GM23338 (cell line): ENCODE results near the gene SPTLC2. TPM values are rescaled to one million over a fixed set of nuclear protein-coding genes. Genes with fewer than 3 reads are reported as not detected.

Source experiments
- ATAC-seq: fragments of 200-7000 bp; cut with Tn5 transposase; 3 replicates; pipeline ENCODE4 v1.9.1; 2020
- DNase-seq: peaks from one replicate; pipeline ENCODE4 v3.0.0-alpha.2; 2015; ENCODE audit warnings: low spot score
- H2AFZ ChIP-seq: fragments of 200-600 bp; sonication (generic); 2 replicates; pipeline ENCODE4 v1.8.0; 2016; ENCODE audit warnings: antibody characterized with exemption, mild to moderate bottlenecking, moderate library complexity
- H3F3A ChIP-seq: fragments of 200-600 bp; sonication (generic); replicated peaks from 2 replicates; pipeline ENCODE4 v1.8.0; 2017; ENCODE audit warnings: antibody characterized with exemption, mixed run types, low read depth
- H3K27ac ChIP-seq: fragments of 200-600 bp; sonication (generic); 2 replicates; pipeline ENCODE4 v1.6.1; 2016; ENCODE audit warnings: low read depth
- H3K27me3 ChIP-seq: fragments of 200-600 bp; sonication (generic); 2 replicates; pipeline ENCODE4 v1.8.0; 2016; ENCODE audit warnings: mild to moderate bottlenecking, mixed run types, moderate library complexity; ENCODE audit not compliant: insufficient read depth
- H3K36me3 ChIP-seq: fragments of 200-600 bp; sonication (generic); 2 replicates; pipeline ENCODE4 v1.8.0; 2016; ENCODE audit warnings: mild to moderate bottlenecking; ENCODE audit not compliant: insufficient read depth
- H3K4me1 ChIP-seq: fragments of 200-600 bp; sonication (generic); 2 replicates; pipeline ENCODE4 v1.8.0; 2016; ENCODE audit warnings: mild to moderate bottlenecking, moderate library complexity; ENCODE audit not compliant: insufficient read depth
- H3K4me2 ChIP-seq: fragments of 200-600 bp; sonication (generic); 2 replicates; pipeline ENCODE4 v1.7.1; 2017; ENCODE audit warnings: mixed run types
- H3K4me3 ChIP-seq: fragments of 200-600 bp; sonication (generic); 2 replicates; pipeline ENCODE4 v1.6.1; 2016; ENCODE audit warnings: mixed run types
- H3K79me2 ChIP-seq: fragments of 200-600 bp; sonication (generic); replicated peaks from 2 replicates; pipeline ENCODE4 v1.8.0; 2017; ENCODE audit warnings: mild to moderate bottlenecking; ENCODE audit not compliant: insufficient read depth
- H3K9me2 ChIP-seq: fragments of 200-600 bp; sonication (generic); 2 replicates; pipeline ENCODE4 v1.8.0; 2017; ENCODE audit not compliant: insufficient read depth
- H4K20me1 ChIP-seq: fragments of 200-600 bp; sonication (generic); replicated peaks from 2 replicates; pipeline ENCODE4 v1.8.0; 2017; ENCODE audit warnings: mild to moderate bottlenecking; ENCODE audit not compliant: insufficient read depth
- H3K27ac Mint-ChIP-seq: 2 replicates; pipeline ENCODE4 v1.8.0; 2020; ENCODE audit warnings: inconsistent platforms, mild to moderate bottlenecking, moderate library complexity, mixed read lengths
- H3K27me3 Mint-ChIP-seq: 3 replicates; pipeline ENCODE4 v1.8.0; 2022; ENCODE audit warnings: low read depth, mild to moderate bottlenecking, moderate library complexity, mixed read lengths, inconsistent platforms; ENCODE audit not compliant: insufficient read depth, poor library complexity
- H3K36me3 Mint-ChIP-seq: 3 replicates; pipeline ENCODE4 v1.8.0; 2021; ENCODE audit warnings: low read depth, mild to moderate bottlenecking, inconsistent platforms, moderate library complexity, mixed read lengths
- H3K4me1 Mint-ChIP-seq: 3 replicates; pipeline ENCODE4 v1.8.0; 2020; ENCODE audit warnings: mild to moderate bottlenecking, inconsistent platforms, mixed read lengths
- H3K4me3 Mint-ChIP-seq: 3 replicates; pipeline ENCODE4 v1.8.0; 2021; ENCODE audit warnings: moderate library complexity, mild to moderate bottlenecking, inconsistent platforms, mixed read lengths
- H3K9me3 Mint-ChIP-seq: 3 replicates; pipeline ENCODE4 v1.8.0; 2020; ENCODE audit warnings: moderate library complexity, mild to moderate bottlenecking, inconsistent platforms, mixed read lengths
- CREB1 ChIP-seq: fragments of 250-450 bp; sonication (Bioruptor Pico); IDR thresholded peaks from 2 replicates; pipeline ENCODE4 v1.5.0; 2020; ENCODE audit warnings: low read depth, mild to moderate bottlenecking, moderate library complexity
- CTCF ChIP-seq, 2 experiments: fragments of 200-600 bp in 1 of 2; sonication (generic) in 1 of 2; conservative IDR thresholded peaks; 2 replicates each; pipeline versions ENCODE4 v1.5.1 to v1.6.1; 2016 to 2017; ENCODE audit warnings: antibody characterized with exemption in 2 of 2, low read depth in 2 of 2, mild to moderate bottlenecking in 2 of 2, moderate library complexity in 1 of 2
- ETS1 ChIP-seq: IDR thresholded peaks from 2 replicates; pipeline ENCODE4 v1.6.1; 2016; ENCODE audit warnings: antibody characterized with exemption
- EZH2 ChIP-seq: fragments of 200-600 bp; sonication (generic); IDR thresholded peaks from one replicate; pipeline ENCODE4 v1.8.0; 2017; ENCODE audit warnings: antibody characterized with exemption, mild to moderate bottlenecking, low read depth; ENCODE audit not compliant: unreplicated experiment
- EZH2phosphoT487 ChIP-seq: fragments of 200-600 bp; sonication (generic); IDR thresholded peaks from one replicate; pipeline ENCODE4 v1.8.1; 2018; ENCODE audit warnings: antibody characterized with exemption; ENCODE audit not compliant: unreplicated experiment
- JUNB ChIP-seq: IDR thresholded peaks from one replicate; pipeline ENCODE4 v1.6.1; 2016; ENCODE audit warnings: antibody characterized with exemption; ENCODE audit not compliant: unreplicated experiment
- NANOG ChIP-seq: IDR thresholded peaks from 2 replicates; pipeline ENCODE4 v1.6.1; 2016; ENCODE audit warnings: antibody characterized with exemption, borderline replicate concordance
- POLR2AphosphoS5 ChIP-seq: IDR thresholded peaks from 2 replicates; pipeline ENCODE4 v1.6.1; 2016; ENCODE audit warnings: antibody characterized with exemption, low read depth
- REST ChIP-seq: IDR thresholded peaks from one replicate; pipeline ENCODE4 v1.6.1; 2018; ENCODE audit warnings: antibody characterized with exemption; ENCODE audit not compliant: unreplicated experiment
- STAT1 ChIP-seq: IDR thresholded peaks from one replicate; pipeline ENCODE4 v1.6.1; 2016; ENCODE audit warnings: antibody characterized with exemption; ENCODE audit not compliant: unreplicated experiment
- ZNF114 ChIP-seq: fragments of 250-450 bp; sonication (Bioruptor Pico); IDR thresholded peaks from 2 replicates; pipeline ENCODE4 v1.5.0; 2020; ENCODE audit warnings: mild to moderate bottlenecking, moderate library complexity
- ZNF331 ChIP-seq: fragments of 250-450 bp; sonication (Bioruptor Pico); IDR thresholded peaks from 2 replicates; pipeline ENCODE4 v1.5.0; 2020; ENCODE audit warnings: low read depth, mild to moderate bottlenecking, moderate library complexity
- ZNF462 ChIP-seq: fragments of 250-450 bp; sonication (Bioruptor Pico); IDR thresholded peaks from 2 replicates; pipeline ENCODE4 v1.5.0; 2020; ENCODE audit warnings: mild to moderate bottlenecking, moderate library complexity
- polyA plus RNA-seq: library from polyadenylated mRNA; unstranded; fragments of >200 nt; fragmentation: Nextera tagmentation; extraction: Ambion mirVana; gene quantifications from 2 replicates; pipeline ENCODE4 v1.2.1, GENCODE V29; 2016
- total RNA-seq: library from RNA; depleted of rRNA; stranded (reverse); fragments of >200 nt; shearing (Covaris generic); gene quantifications from 2 replicates; pipeline ENCODE4 v1.2.3, GENCODE V29; 2014

Gene SPTLC2
- total and polyA plus RNA-seq, 2 experiments from 2014 or later: 22.3 to 38.9 TPM

GRCh38 chr14:77645520-77646230, 29.2 kb upstream of the SPTLC2 start:
- no peak overlapping the region for H3K27ac Mint-ChIP-seq
- H3K79me2 ChIP-seq: no peaks in the 10 kb centered on the region
- H3K27me3 ChIP-seq: no peaks in the 10 kb centered on the region
- DNase-seq (no peak), ATAC-seq (no peak)
- H4K20me1 ChIP-seq: no peaks in the 10 kb centered on the region
- no peaks in the 10 kb centered on the region for H3K9me2 ChIP-seq
- no peak overlapping the region for H3K4me2 ChIP-seq
- H3K36me3 Mint-ChIP-seq: no peaks in the 10 kb centered on the region
- H3K4me1 ChIP-seq: peaks cover 8% of the 10 kb centered on the region; the same call in 1 of the 2 replicates
- TF ChIP-seq EZH2 (no peak), JUNB (no peak), CREB1 (CRISPR knock-in tag) (no peak), STAT1 (no peak), ETS1 (no peak), NANOG (no peak), ZNF331 (CRISPR knock-in tag) (no peak), EZH2phosphoT487 (no peak), REST (no peak), POLR2AphosphoS5 (no peak), ZNF462 (CRISPR knock-in tag) (no peak), ZNF114 (CRISPR knock-in tag) (no peak), CTCF (conservative IDR thresholded peaks at IDR 0.05; ENCODE audit: low read depth in 2 of 2) (no peak)
- no peak overlapping the region for H3K4me3 Mint-ChIP-seq
- H3K27ac ChIP-seq: no peak overlapping the region
- H3K9me3 Mint-ChIP-seq: no peaks in the 10 kb centered on the region
- H3K36me3 ChIP-seq: no peaks in the 10 kb centered on the region
- no peaks in the 10 kb centered on the region for H3K27me3 Mint-ChIP-seq
- no peak overlapping the region for H2AFZ ChIP-seq
- H3K4me3 ChIP-seq: no peak overlapping the region
- no peaks in the 10 kb centered on the region; the same call in 2 of the 3 replicates for H3K4me1 Mint-ChIP-seq
- no peaks in the 10 kb centered on the region for H3F3A ChIP-seq
